ENCODE data around the gene FBXL20. TPM values are rescaled to one million over a fixed set of nuclear protein-coding genes. Genes with fewer than 3 reads are reported as not detected.
"Not testable (repeated sequence)": the region's sequence is repeated elsewhere in the genome, so short reads cannot be mapped to it uniquely, and the experiment has no call there.

FBXL20 gene
- 7.5 and 10.2 TPM in 2 replicates for total RNA-seq (2014; rRNA removed; shearing (Covaris generic))

GRCh38 chr17:39401412-39402243 lies at the start of gene FBXL20:
Gene FBXL20, minus strand, starts transcription at chr17:39401626. Its CDS starts 224 bp downstream, at chr17:39401402.
- peaks cover 18% of the 10 kb centered on the region for H3K4me1 ChIP-seq (replicated peaks)
- peak; percentile 88 to 92 for DNase-seq (ENCODE audit: low read depth in 1 of 2, low spot score in 2 of 2)

GRCh38 chr17:39450847-39451581 lies 49.6 kb upstream of the FBXL20 start, which contains the start of gene MED1:
Gene MED1, minus strand, starts transcription at chr17:39451263. Its CDS starts 201 bp downstream, at chr17:39451062.
- Histone ChIP-seq H3K4me3 (peak within 1 kb of the TSS; percentile 67), H3K4me1 (replicated peaks) (peaks cover 14% of the 10 kb centered on the region), H3K27me3 (replicated peaks) (no peaks in the 10 kb centered on the region), H3K27ac (peak within 1 kb of the TSS; percentile 79), H3K9me3 (replicated peaks) (no peaks in the 10 kb centered on the region), H3K36me3 (peaks cover 19% of the 10 kb centered on the region)
- DNase-seq (ENCODE audit: low read depth in 1 of 2, low spot score in 2 of 2), result peak; percentile 95

More at GRCh38 chr17:39401412-39402243, at the start of gene FBXL20:
- H3K27ac ChIP-seq, result peak within 1 kb of the TSS; percentile 41; the same call in 1 of the 2 replicates
- H3K27me3 ChIP-seq (replicated peaks), result no peaks in the 10 kb centered on the region
- H3K36me3 ChIP-seq, result peaks cover 8% of the 10 kb centered on the region
- H3K9me3 ChIP-seq (replicated peaks), result no peaks in the 10 kb centered on the region
- peak within 1 kb of the TSS; percentile 84 for H3K4me3 ChIP-seq

- peaks cover 29% of the 10 kb centered on the region for H3K36me3 ChIP-seq
- H3K27ac ChIP-seq, result no peak overlapping the region
- no peaks in the 10 kb centered on the region for H3K27me3 ChIP-seq (replicated peaks)
- peaks cover 14% of the 10 kb centered on the region for H3K4me1 ChIP-seq (replicated peaks)
- H3K9me3 ChIP-seq (replicated peaks), result no peaks in the 10 kb centered on the region
- no peak for DNase-seq (ENCODE audit: low read depth in 1 of 2, low spot score in 2 of 2)
- H3K4me3 ChIP-seq, result peak overlapping the region; percentile 67
These were observed 48.6 kb upstream of the FBXL20 start for GRCh38 chr17:39450051-39450450.

- Histone ChIP-seq H3K9me3 (replicated peaks) (no peaks in the 10 kb centered on the region; the same call in 1 of the 2 replicates), H3K27me3 (replicated peaks) (no peaks in the 10 kb centered on the region), H3K4me1 (replicated peaks) (peaks cover 14% of the 10 kb centered on the region), H3K4me3 (no peak overlapping the region), H3K36me3 (peaks cover 46% of the 10 kb centered on the region), H3K27ac (no peak overlapping the region)
- DNase-seq (ENCODE audit: low read depth in 1 of 2, low spot score in 2 of 2), result no peak
These were observed 46.1 kb upstream of the FBXL20 start for GRCh38 chr17:39447561-39447960.

DNA sequence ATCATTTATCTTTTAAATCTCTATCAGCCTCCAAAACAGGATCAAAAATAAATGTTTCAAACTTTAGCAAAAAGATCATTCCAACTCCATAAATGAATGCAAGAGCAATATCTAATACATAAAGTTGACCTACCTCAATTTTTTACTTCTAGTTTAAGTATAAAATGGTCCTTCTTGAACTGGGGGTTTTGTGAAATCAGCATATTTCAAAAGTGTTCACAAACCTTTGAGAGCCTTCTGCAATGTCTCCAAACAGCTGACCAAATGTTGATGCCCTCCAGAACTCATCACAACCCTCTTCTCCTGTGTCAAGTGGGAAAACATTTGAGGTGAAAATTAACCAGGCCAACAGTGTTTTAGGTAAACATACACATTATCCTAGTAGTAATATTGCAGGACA lies 41.9 kb upstream of the FBXL20 start:
- H3K4me3 ChIP-seq, result no peak overlapping the region
- H3K27me3 ChIP-seq (replicated peaks), result no peaks in the 10 kb centered on the region

GRCh38 chr17:39439868-39440267 lies 38.4 kb upstream of the FBXL20 start:
- not testable (repeated sequence) for H3K4me1 ChIP-seq (replicated peaks); H3K27me3 ChIP-seq (replicated peaks); H3K4me3 ChIP-seq; H3K9me3 ChIP-seq (replicated peaks); H3K27ac ChIP-seq; DNase-seq (ENCODE audit: low read depth in 1 of 2, low spot score in 2 of 2)
- peaks cover 80% of the 10 kb centered on the region for H3K36me3 ChIP-seq

More for the DNA sequence above, 41.9 kb upstream of the FBXL20 start:
- Histone ChIP-seq H3K27ac (no peak overlapping the region), H3K36me3 (peaks cover 79% of the 10 kb centered on the region), H3K9me3 (replicated peaks) (no peaks in the 10 kb centered on the region; the same call in 1 of the 2 replicates), H3K4me1 (replicated peaks) (no peaks in the 10 kb centered on the region)
- no peak for DNase-seq (ENCODE audit: low read depth in 1 of 2, low spot score in 2 of 2)

DNA sequence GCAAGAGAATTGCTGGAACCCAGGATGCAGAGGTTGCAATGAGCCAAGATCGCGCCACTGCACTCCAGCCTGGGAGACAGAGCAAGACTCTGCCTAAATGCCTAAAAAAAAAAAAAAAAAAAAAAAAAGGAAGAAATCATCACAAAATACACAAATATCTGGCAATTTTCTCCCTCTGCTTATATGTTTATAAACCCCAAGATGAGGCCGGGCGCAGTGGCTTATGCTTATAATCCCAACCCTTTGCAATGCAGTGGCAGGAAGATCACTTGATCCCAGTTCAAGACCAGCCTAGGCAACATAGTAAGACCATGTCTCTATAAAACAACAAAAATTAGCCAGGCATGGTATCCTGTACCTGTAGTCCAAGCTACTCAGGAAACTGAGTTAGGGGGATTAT lies 28.2 kb upstream of the FBXL20 start:
- no peak for DNase-seq (ENCODE audit: low read depth in 1 of 2, low spot score in 2 of 2)
- no peak overlapping the region for H3K27ac ChIP-seq
- H3K4me3 ChIP-seq, result no peak overlapping the region
- H3K27me3 ChIP-seq (replicated peaks), result no peaks in the 10 kb centered on the region
- no peaks in the 10 kb centered on the region for H3K9me3 ChIP-seq (replicated peaks)
- H3K36me3 ChIP-seq, result peaks cover 86% of the 10 kb centered on the region
- peaks cover 11% of the 10 kb centered on the region for H3K4me1 ChIP-seq (replicated peaks)

DNA sequence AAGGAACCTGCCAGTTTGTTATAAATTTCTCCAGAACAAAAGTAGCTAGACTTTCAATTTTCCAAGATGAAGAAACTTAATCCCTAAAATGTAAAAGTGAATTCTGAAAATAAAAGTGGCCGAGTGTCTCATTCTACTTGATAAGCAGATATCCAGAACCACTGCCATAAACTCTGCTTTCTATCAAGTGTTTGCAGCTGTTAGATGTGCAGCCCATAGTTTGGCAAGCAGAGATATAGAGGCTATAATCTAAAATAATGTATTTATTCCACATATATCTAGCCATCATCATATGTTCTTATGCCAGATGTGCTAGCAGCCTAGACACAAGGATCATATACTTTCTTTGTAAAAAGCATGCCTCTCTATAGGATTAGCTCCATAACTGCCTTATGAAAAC lies 14.7 kb upstream of the FBXL20 start:
- H3K9me3 ChIP-seq (replicated peaks), result no peaks in the 10 kb centered on the region
- no peak overlapping the region for H3K27ac ChIP-seq
- H3K4me1 ChIP-seq (replicated peaks), result no peaks in the 10 kb centered on the region
- no peak for DNase-seq (ENCODE audit: low read depth in 1 of 2, low spot score in 2 of 2)
- peaks cover 83% of the 10 kb centered on the region for H3K36me3 ChIP-seq
- no peaks in the 10 kb centered on the region for H3K27me3 ChIP-seq (replicated peaks)
- no peak overlapping the region for H3K4me3 ChIP-seq

DNA sequence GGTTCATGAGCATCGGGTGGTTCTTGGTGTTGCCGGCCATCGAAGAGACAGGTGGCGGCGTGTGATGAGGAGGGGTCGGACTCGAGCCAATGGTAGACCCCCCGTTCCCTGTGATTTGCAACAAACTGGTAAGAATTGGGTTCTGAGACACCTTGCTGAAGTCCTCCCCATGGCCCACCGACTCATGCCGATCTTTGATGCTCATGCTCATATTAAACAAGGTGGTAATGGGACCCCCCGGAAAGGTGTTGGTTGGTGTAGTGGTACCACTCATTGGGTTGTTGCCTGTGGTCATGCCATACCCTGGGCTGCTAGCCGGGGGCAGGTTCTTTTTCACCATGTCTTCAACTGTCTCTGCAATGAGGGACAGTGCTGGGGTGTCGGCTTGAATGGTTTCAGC lies 8.9 kb upstream of the FBXL20 start:
- Histone ChIP-seq H3K4me1 (replicated peaks) (no peaks in the 10 kb centered on the region), H3K27ac (no peak overlapping the region), H3K36me3 (peaks cover 81% of the 10 kb centered on the region), H3K9me3 (replicated peaks) (no peaks in the 10 kb centered on the region), H3K4me3 (no peak overlapping the region), H3K27me3 (replicated peaks) (no peaks in the 10 kb centered on the region)
- DNase-seq (ENCODE audit: low read depth in 1 of 2, low spot score in 2 of 2), result no peak

GRCh38 chr17:39408360-39408759 lies 6.9 kb upstream of the FBXL20 start:
- Histone ChIP-seq H3K9me3 (replicated peaks) (no peaks in the 10 kb centered on the region), H3K4me3 (no peak overlapping the region), H3K4me1 (replicated peaks) (peaks cover 12% of the 10 kb centered on the region), H3K36me3 (peaks cover 65% of the 10 kb centered on the region), H3K27ac (no peak overlapping the region), H3K27me3 (replicated peaks) (no peaks in the 10 kb centered on the region)
- DNase-seq (ENCODE audit: low read depth in 1 of 2, low spot score in 2 of 2), result no peak

DNA sequence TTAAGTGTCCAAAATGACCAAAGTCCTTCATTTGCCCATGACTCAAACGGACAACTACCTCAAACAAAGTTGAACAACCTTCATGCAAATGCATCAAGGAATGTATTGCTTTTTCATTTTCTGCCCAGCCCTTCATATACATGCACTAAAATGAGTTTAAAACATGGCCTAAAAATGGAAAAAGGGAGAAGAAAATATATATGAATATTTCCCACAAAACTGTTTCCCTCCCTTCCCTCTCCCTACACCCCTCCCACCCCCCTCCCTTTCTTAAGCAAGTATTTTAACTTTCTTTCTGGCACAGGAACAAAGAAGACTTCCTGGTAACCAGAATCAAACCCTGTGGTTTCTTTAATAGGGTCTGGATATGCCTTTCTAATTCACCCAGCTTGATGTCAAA lies 5.5 kb upstream of the FBXL20 start:
- no peak for DNase-seq (ENCODE audit: low read depth in 1 of 2, low spot score in 2 of 2)
- peaks cover 12% of the 10 kb centered on the region for H3K4me1 ChIP-seq (replicated peaks)
- no peaks in the 10 kb centered on the region for H3K9me3 ChIP-seq (replicated peaks)
- H3K36me3 ChIP-seq, result peaks cover 54% of the 10 kb centered on the region
- H3K27me3 ChIP-seq (replicated peaks), result no peaks in the 10 kb centered on the region
- no peak overlapping the region for H3K27ac ChIP-seq
- H3K4me3 ChIP-seq, result no peak overlapping the region

GRCh38 chr17:39405436-39405835 lies 4.0 kb upstream of the FBXL20 start:
- Histone ChIP-seq H3K36me3 (peaks cover 43% of the 10 kb centered on the region), H3K9me3 (replicated peaks) (no peaks in the 10 kb centered on the region), H3K4me1 (replicated peaks) (peaks cover 17% of the 10 kb centered on the region), H3K27ac (no peak overlapping the region), H3K27me3 (replicated peaks) (no peaks in the 10 kb centered on the region), H3K4me3 (no peak overlapping the region)
- DNase-seq (ENCODE audit: low read depth in 1 of 2, low spot score in 2 of 2), result no peak

- Histone ChIP-seq H3K4me3 (no peak overlapping the region), H3K27me3 (replicated peaks) (no peaks in the 10 kb centered on the region), H3K27ac (peak overlapping the region; percentile 20), H3K4me1 (replicated peaks) (peaks cover 18% of the 10 kb centered on the region), H3K36me3 (peaks cover 37% of the 10 kb centered on the region), H3K9me3 (replicated peaks) (no peaks in the 10 kb centered on the region)
- peak in 1 of 2 experiments; percentile 51 for DNase-seq (ENCODE audit: low read depth in 1 of 2, low spot score in 2 of 2)
These were observed 3.3 kb upstream of the FBXL20 start for GRCh38 chr17:39404542-39405378.
